K562 (cell line): ENCODE results near the gene PAFAH1B2. TPM values are rescaled to one million over a fixed set of nuclear protein-coding genes. Genes with fewer than 3 reads are reported as not detected.

Source experiments
- ATF7 ChIP-seq: fragments of 450-650 bp; IDR thresholded peaks from 2 replicates; pipeline ENCODE4 v1.7.1; 2014; ENCODE audit warnings: mild to moderate bottlenecking, moderate library complexity
- BDP1 ChIP-seq: IDR thresholded peaks from 3 replicates; pipeline ENCODE4 v1.6.1; 2011; ENCODE audit not compliant: insufficient read length, insufficient read depth
- CBFA2T3 ChIP-seq: fragments of 450-650 bp; IDR thresholded peaks from 2 replicates; pipeline ENCODE4 v1.6.1; 2017
- CBX3 ChIP-seq, 2 experiments: IDR thresholded peaks; 1 replicate in 1 of 2; 2 replicates in 1 of 2; pipeline ENCODE4 v1.6.1; 2012; ENCODE audit warnings: inconsistent platforms in 2 of 2, low read length in 2 of 2, borderline replicate concordance in 1 of 2, control low read depth in 1 of 2
- ELF4 ChIP-seq: fragments of 450-650 bp; formaldehyde crosslinking; IDR thresholded peaks from 2 replicates; pipeline ENCODE4 v1.4.0; 2022; ENCODE audit warnings: missing genetic modification characterization
- HDAC2 ChIP-seq: fragments of 450-650 bp; IDR thresholded peaks from 2 replicates; pipeline ENCODE4 v1.6.1; 2016; ENCODE audit warnings: mild to moderate bottlenecking
- HMG20B ChIP-seq: fragments of 250-450 bp; sonication (Bioruptor Pico); IDR thresholded peaks from 2 replicates; pipeline ENCODE4 v1.5.0; 2021; ENCODE audit warnings: mild to moderate bottlenecking
- KAT7 ChIP-seq: sonication (generic); formaldehyde crosslinking; IDR thresholded peaks from 2 replicates; pipeline ENCODE4 v1.8.0; 2022; ENCODE audit warnings: missing genetic modification reagents, mild to moderate bottlenecking, borderline replicate concordance
- L3MBTL2 ChIP-seq: fragments of 450-650 bp; IDR thresholded peaks from 2 replicates; pipeline ENCODE4 v1.6.1; 2016; ENCODE audit warnings: mild to moderate bottlenecking, moderate library complexity
- RCOR1 ChIP-seq, 2 experiments: IDR thresholded peaks; 2 replicates each; pipeline ENCODE4 v1.6.1; 2012; ENCODE audit warnings: low read depth in 2 of 2, low read length in 2 of 2, borderline replicate concordance in 1 of 2, improper control_type of control experiment in 1 of 2
- SAP30 ChIP-seq: fragments of 200-600 bp; sonication (generic); IDR thresholded peaks from 2 replicates; pipeline ENCODE4 v1.6.1; 2012; ENCODE audit warnings: borderline replicate concordance, low read depth, mild to moderate bottlenecking, moderate library complexity, low read length, control low read depth, inconsistent platforms; ENCODE audit not compliant: insufficient read depth, poor library complexity, severe bottlenecking
- SMAD2 ChIP-seq: fragments of 150-350 bp; IDR thresholded peaks from 2 replicates; pipeline ENCODE4 v1.6.1; 2014; ENCODE audit warnings: low read depth, mild to moderate bottlenecking, low read length
- SP1 ChIP-seq: sonication (generic); formaldehyde crosslinking; IDR thresholded peaks from 2 replicates; pipeline ENCODE4 v1.8.1; 2022; ENCODE audit warnings: mild to moderate bottlenecking, missing genetic modification reagents
- TEAD4 ChIP-seq, 2 experiments: sonication (generic) in 1 of 2; formaldehyde crosslinking in 1 of 2; IDR thresholded peaks; 2 replicates each; pipeline versions ENCODE4 v1.6.1 to v1.8.0; 2012 to 2022; ENCODE audit warnings: borderline replicate concordance in 1 of 2, inconsistent platforms in 1 of 2, low read length in 1 of 2, mild to moderate bottlenecking in 1 of 2, missing genetic modification reagents in 1 of 2
- ZNF717 ChIP-seq: fragments of 250-450 bp; sonication (Bioruptor Pico); IDR thresholded peaks from 2 replicates; pipeline ENCODE4 v1.5.0; 2021
- ZNF764 ChIP-seq: fragments of 250-450 bp; sonication (Bioruptor Pico); IDR thresholded peaks from 2 replicates; pipeline ENCODE4 v1.4.0; 2020; ENCODE audit warnings: low read depth, mild to moderate bottlenecking, moderate library complexity
- polyA plus RNA-seq, 8 experiments: library from polyadenylated mRNA; depleted of rRNA in 4 of 8; stranded (reverse) in 5 of 8; unstranded in 3 of 8; fragments of >200 nt; fragmentation: Nextera tagmentation in 2 of 8; fragmentation: Illumina TruSeq in 1 of 8; extraction: Ambion mirVana in 2 of 8; extraction: Trizol in 1 of 8; gene quantifications; 2 replicates each; pipeline versions ENCODE4 v1.2.1 to v1.2.3, GENCODE V29; 2011 to 2014; ENCODE audit warnings: inconsistent platforms in 1 of 8, missing spikeins in 1 of 8
- total RNA-seq, 7 experiments: library from RNA; depleted of rRNA in 6 of 7; stranded (reverse); fragments of >200 nt in 6 of 7; fragmentation: Illumina TruSeq in 2 of 7; extraction: Trizol in 2 of 7; gene quantifications; 2 replicates each; pipeline versions ENCODE4 v1.2.1 to v1.2.3, GENCODE V29; 2011 to 2021; ENCODE audit warnings: low replicate concordance in 1 of 7
- TF ChIP-seq, protein P1 (sequence below): fragments of 250-450 bp; sonication (Bioruptor Pico); IDR thresholded peaks from 2 replicates; pipeline ENCODE4 v1.6.1; 2021; ENCODE audit warnings: mild to moderate bottlenecking
- TF ChIP-seq, protein P2 (sequence below), 2 experiments: fragments of 450-650 bp in 1 of 2; sonication (generic) in 1 of 2; formaldehyde crosslinking in 1 of 2; IDR thresholded peaks in 1 of 2; conservative IDR thresholded peaks in 1 of 2; 2 replicates each; pipeline versions ENCODE4 v1.6.1 to v1.8.1; 2016 to 2023; ENCODE audit warnings: mild to moderate bottlenecking in 2 of 2, moderate library complexity in 2 of 2, inconsistent platforms in 1 of 2, missing genetic modification reagents in 1 of 2
- TF ChIP-seq, protein P3 (sequence below), 2 experiments: fragments of 450-650 bp; IDR thresholded peaks; 2 replicates each; pipeline ENCODE4 v1.6.1; 2018; ENCODE audit warnings: mild to moderate bottlenecking in 2 of 2, low read depth in 1 of 2; ENCODE audit not compliant: partially characterized antibody in 2 of 2
- TF ChIP-seq, protein P4 (sequence below): fragments of 450-650 bp; formaldehyde crosslinking; IDR thresholded peaks from 2 replicates; pipeline ENCODE4 v1.4.0; 2022; ENCODE audit warnings: missing genetic modification characterization

Gene PAFAH1B2
- total and polyA plus RNA-seq, 9 of the 15 experiments (the other 6 are each of a cell fraction or from before 2014, with no cell fraction given), result 27.8 to 94.7 (median 64.9) TPM

DNA sequence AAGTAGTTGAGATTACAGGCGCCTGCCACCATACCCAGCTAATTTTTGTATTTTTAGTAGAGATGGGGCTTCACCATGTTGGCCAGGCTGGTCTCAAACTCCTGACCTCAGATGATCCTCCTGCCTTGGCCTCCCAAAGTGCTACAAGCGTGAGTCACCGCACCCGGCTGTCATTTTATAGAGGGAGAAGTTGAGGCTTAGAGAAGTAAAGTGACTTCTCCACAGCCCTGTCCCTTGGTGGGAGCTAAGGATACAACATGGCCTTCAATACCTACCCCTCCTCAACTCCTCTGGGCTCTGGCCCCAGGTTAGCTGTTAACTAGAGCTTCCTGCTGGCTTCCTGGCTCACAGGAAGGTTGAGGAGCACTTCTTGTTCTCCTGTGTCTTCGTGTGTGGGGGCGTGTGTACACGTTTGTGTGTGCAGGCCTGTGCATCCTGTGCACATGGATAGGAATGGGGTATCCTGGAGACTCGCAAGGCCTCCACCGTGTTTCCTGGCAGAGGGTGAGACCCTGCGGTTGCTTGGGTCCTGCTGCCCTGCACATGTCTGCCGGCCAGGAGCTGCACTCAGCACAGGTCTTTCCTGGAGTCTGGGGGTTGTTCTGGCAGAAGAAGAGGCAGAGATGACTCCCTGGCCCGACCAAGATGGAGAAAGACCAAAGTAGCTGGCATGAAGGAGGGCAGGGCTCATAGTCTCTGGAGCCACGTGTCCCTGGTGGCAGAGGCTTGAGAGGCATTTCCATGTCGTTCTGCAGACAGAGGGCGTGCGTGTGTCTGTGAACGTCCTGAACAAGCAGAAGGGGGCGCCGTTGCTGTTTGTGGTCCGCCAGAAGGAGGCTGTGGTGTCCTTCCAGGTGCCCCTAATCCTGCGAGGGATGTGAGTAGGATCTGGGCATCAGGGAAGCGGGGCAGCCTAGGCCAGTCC is 36.8 kb downstream of the PAFAH1B2 start (continued):
- TF ChIP-seq L3MBTL2, result peak; percentile 80
- TF ChIP-seq, protein P1, sequence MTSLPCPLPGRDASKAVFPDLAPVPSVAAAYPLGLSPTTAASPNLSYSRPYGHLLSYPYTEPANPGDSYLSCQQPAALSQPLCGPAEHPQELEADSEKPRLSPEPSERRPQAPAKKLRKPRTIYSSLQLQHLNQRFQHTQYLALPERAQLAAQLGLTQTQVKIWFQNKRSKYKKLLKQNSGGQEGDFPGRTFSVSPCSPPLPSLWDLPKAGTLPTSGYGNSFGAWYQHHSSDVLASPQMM (CRISPR knock-in tag), result no peak
- TF ChIP-seq, protein P2, sequence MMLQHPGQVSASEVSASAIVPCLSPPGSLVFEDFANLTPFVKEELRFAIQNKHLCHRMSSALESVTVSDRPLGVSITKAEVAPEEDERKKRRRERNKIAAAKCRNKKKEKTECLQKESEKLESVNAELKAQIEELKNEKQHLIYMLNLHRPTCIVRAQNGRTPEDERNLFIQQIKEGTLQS (IDR thresholded peaks at IDR 0.05), result peak; percentile 20; the same call in 1 of the 2 replicates
- TF ChIP-seq, protein P2 (CRISPR knock-in tag; conservative IDR thresholded peaks at IDR 0.05), result no peak
- no peak for TF ChIP-seq BDP1
- no peak for TF ChIP-seq SMAD2
- TF ChIP-seq KAT7 (CRISPR knock-in tag), result 0 out of 2 replicates have a peak, but pooled peaks have one; percentile 45
- no peak for TF ChIP-seq ELF4 (CRISPR knock-in tag)
- no peak for TF ChIP-seq ZNF717 (CRISPR knock-in tag)
- peak in 1 of 2 experiments; percentile 85; a peak in 1 of 3 replicates for TF ChIP-seq CBX3 (IDR thresholded peaks at IDR 0.05; ENCODE audit: borderline replicate concordance in 1 of 2, low read length in 2 of 2)
- peak; percentile 55 for TF ChIP-seq SP1 (CRISPR knock-in tag)
- TF ChIP-seq HDAC2, result 0 out of 2 replicates have a peak, but pooled peaks have one; percentile 41
- no peak for TF ChIP-seq HMG20B (CRISPR knock-in tag)
- 0 out of 2 replicates have a peak, but pooled peaks have one; percentile 25 for TF ChIP-seq ATF7
- TF ChIP-seq, protein P3, sequence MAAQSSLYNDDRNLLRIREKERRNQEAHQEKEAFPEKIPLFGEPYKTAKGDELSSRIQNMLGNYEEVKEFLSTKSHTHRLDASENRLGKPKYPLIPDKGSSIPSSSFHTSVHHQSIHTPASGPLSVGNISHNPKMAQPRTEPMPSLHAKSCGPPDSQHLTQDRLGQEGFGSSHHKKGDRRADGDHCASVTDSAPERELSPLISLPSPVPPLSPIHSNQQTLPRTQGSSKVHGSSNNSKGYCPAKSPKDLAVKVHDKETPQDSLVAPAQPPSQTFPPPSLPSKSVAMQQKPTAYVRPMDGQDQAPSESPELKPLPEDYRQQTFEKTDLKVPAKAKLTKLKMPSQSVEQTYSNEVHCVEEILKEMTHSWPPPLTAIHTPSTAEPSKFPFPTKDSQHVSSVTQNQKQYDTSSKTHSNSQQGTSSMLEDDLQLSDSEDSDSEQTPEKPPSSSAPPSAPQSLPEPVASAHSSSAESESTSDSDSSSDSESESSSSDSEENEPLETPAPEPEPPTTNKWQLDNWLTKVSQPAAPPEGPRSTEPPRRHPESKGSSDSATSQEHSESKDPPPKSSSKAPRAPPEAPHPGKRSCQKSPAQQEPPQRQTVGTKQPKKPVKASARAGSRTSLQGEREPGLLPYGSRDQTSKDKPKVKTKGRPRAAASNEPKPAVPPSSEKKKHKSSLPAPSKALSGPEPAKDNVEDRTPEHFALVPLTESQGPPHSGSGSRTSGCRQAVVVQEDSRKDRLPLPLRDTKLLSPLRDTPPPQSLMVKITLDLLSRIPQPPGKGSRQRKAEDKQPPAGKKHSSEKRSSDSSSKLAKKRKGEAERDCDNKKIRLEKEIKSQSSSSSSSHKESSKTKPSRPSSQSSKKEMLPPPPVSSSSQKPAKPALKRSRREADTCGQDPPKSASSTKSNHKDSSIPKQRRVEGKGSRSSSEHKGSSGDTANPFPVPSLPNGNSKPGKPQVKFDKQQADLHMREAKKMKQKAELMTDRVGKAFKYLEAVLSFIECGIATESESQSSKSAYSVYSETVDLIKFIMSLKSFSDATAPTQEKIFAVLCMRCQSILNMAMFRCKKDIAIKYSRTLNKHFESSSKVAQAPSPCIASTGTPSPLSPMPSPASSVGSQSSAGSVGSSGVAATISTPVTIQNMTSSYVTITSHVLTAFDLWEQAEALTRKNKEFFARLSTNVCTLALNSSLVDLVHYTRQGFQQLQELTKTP (IDR thresholded peaks at IDR 0.05; ENCODE audit: low read depth in 1 of 2, partially characterized antibody in 2 of 2), result no peak
- peak; percentile 30; the same call in 1 of the 2 replicates for TF ChIP-seq TEAD4 (IDR thresholded peaks at IDR 0.05; ENCODE audit: low read length)
- no peak for TF ChIP-seq TEAD4 (CRISPR knock-in tag; IDR thresholded peaks at IDR 0.05; ENCODE audit: borderline replicate concordance)
- peak in 1 of 2 experiments; percentile 50; a peak in 1 of 4 replicates for TF ChIP-seq RCOR1 (IDR thresholded peaks at IDR 0.05; ENCODE audit: borderline replicate concordance in 1 of 2, low read depth in 2 of 2, low read length in 2 of 2)
- TF ChIP-seq, protein P4, sequence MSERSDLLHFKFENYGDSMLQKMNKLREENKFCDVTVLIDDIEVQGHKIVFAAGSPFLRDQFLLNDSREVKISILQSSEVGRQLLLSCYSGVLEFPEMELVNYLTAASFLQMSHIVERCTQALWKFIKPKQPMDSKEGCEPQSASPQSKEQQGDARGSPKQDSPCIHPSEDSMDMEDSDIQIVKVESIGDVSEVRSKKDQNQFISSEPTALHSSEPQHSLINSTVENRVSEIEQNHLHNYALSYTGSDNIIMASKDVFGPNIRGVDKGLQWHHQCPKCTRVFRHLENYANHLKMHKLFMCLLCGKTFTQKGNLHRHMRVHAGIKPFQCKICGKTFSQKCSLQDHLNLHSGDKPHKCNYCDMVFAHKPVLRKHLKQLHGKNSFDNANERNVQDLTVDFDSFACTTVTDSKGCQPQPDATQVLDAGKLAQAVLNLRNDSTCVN (CRISPR knock-in tag), result no peak
- no peak for TF ChIP-seq ZNF764
- TF ChIP-seq CBFA2T3, result no peak
- TF ChIP-seq SAP30, result no peak
